GM11168 (cell line): ENCODE results near the gene MSANTD3.
"Not testable (repeated sequence)": the region's sequence is repeated elsewhere in the genome, so short reads cannot be mapped to it uniquely, and the experiment has no call there.

Source experiments
- in situ Hi-C: fragments of 300-500 bp; cut with MboI; formaldehyde crosslinking; loops from one replicate; pipeline ENCODE4 v1.12.0; 2022; ENCODE audit warnings: low sequenced_read_pairs; ENCODE audit not compliant: unreplicated experiment

The MSANTD3 gene

GRCh38 chr9:100426530-100427365 lies at the start of gene MSANTD3:
Gene MSANTD3 (plus strand): TSS chr9:100427143. CDS start chr9:100441939, 14,796 bp downstream.
- in situ Hi-C loops: no loop called here

GRCh38 chr9:100379862-100380261 lies 47.1 kb upstream of the MSANTD3 start:
- in situ Hi-C loops: no loop called here

GRCh38 chr9:100392989-100393388 lies 34.0 kb upstream of the MSANTD3 start:
- in situ Hi-C loops: not testable (repeated sequence)

- in situ Hi-C loops: no loop called here
Observed at GRCh38 chr9:100394032-100394695, 32.8 kb upstream of the MSANTD3 start.

GRCh38 chr9:100394816-100395215 lies 32.1 kb upstream of the MSANTD3 start:
- in situ Hi-C loops: no loop called here

GRCh38 chr9:100396769-100397168 lies 30.2 kb upstream of the MSANTD3 start:
- in situ Hi-C loops: no loop called here

DNA sequence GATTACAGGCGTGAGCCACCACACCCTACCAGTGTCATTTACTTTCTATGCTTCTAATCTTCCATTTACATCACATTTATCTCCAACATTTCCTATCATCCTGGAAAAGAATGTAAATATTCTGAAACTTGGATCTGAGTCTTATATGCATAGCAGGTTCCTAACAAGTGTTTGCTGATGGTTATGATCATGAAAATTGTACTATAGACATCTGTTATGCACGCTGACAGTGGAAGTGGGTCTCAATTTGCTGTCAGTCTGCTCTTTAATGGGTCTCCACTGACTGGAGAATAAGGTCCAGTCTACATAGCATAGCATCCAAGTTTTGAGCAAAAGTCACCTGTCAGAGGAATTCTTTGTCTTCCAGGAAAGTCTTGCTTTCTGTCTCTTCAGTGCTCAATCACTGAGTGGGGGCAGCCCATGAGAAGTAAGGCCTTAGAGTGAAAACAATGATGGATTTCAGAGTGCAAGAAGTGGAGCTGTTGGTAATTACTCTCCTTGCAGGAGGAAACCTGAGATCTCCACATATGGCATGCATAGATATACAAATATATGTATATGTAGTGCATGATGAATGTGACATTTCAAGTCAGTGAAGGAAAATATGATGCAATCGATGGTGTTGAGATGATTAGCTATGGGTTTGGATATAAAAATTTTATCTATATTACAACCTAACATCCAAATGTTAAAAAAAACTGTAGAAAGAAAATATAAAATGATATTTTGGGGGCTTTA lies 29.2 kb upstream of the MSANTD3 start:
- in situ Hi-C loops: no loop called here

- in situ Hi-C loops: no loop called here
Observed at GRCh38 chr9:100401042-100401441, 25.9 kb upstream of the MSANTD3 start.

DNA sequence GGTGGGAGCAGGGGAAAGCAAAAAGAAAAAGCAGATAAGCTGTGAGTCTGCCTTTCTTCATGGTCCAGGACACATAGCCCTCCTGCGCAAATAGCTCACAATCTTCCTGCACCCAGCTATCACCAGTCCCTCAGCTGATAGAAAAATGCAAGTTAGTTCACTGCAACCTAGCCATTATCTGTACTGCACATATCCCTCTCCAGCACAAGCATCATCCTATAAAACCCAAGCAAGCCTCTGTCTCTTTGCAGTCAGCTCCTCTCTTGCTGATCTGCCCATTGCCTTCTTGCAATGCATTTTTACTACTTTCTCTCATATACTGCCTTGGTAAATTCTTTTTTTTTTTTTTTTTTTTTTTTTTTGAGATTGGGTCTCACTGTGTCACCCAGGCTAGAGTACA lies 20.0 kb upstream of the MSANTD3 start:
- in situ Hi-C loops: no loop called here

DNA sequence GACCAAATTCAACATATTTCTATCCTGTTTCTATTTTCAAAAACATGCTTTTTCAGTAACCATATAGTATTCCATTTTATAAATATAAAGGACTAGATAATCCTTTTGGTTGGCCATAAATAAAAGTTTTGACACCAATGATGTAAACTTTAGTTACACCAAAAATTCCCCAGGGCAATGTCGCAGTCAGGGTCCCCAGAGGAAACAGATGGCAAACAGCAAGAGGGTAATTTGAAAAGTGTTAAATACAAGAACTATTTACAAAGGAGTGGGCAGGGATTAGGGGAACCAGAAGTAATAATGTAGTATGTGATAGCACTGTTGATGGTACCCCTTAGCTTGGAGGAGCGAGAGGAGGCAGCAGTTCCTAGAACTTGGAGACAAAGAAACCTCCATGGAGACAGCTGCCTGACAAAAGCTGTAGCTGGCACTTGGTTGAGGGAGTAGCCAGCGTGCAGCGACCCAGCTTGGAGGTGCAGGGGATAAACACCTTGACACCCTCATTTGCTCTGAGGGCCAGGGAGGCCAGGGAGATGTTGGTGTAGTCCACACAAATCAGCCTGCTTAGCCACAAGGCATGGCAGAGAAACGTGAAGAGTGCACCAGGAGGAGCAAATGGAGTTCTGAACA lies 18.3 kb upstream of the MSANTD3 start:
- in situ Hi-C loops: no loop called here

- in situ Hi-C loops: no loop called here
Observed at GRCh38 chr9:100409176-100409556, 17.8 kb upstream of the MSANTD3 start.

DNA sequence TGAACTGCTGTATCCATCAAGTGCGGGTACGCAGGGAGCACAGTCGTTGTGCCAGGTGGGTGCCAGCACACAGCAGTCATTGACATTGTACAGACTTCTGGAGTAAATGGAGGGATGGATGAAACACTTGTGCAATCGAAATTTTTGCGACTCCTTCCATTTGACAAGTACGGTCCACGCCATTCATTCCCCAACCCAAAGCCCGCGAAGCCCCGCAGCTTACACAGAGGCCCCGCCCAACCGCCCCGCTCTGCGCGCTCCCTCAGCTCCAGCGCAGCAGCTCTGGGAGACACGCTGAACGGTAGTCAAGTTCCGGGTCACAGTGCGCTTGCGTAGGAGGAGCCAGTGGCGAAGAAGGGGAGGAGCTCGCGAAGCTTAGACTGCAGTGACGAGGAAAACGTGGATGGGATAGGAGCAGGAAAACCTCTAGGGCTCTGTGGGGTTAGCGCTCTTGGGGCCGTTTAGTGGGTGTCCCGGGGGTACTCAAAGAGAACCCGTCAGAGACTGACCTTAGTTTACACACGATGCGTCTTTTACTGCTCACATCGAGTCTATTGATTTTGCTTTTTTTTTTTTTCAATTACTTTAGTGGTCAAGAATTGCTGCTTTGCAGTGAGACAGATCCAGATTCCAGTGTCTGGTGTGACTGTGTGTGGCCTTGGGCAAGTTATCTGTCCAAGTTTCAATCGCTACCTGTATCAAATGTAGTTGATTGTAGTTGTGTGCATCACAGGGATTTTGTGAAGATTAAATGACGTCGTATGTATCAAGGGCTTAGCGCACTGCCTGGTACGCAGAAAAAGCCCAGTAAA lies 15.3 kb upstream of the MSANTD3 start:
- in situ Hi-C loops: no loop called here

GRCh38 chr9:100413839-100414420 lies 13.0 kb upstream of the MSANTD3 start:
- in situ Hi-C loops: no loop called here

- in situ Hi-C loops: no loop called here
Observed at GRCh38 chr9:100417815-100418214, 9.1 kb upstream of the MSANTD3 start.

DNA sequence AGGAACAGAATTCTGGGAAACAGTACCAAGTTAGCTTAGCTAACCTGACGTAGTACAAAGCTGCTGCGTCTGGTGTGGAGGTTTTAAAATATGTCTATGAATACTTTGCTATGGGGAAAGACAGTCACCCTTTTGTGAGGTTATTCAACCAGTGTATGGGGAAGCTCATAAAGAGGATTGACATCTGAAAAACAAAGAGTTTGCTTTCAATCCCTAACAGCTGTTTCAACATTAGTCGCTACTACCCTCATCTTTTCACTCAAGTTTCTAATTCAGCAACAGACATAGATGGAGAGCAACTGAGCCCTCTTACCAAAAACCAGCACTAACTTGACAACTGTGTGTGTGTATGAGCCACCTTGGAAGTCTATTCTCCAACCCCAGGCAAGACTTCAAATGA lies 7.8 kb upstream of the MSANTD3 start:
- in situ Hi-C loops: no loop called here

DNA sequence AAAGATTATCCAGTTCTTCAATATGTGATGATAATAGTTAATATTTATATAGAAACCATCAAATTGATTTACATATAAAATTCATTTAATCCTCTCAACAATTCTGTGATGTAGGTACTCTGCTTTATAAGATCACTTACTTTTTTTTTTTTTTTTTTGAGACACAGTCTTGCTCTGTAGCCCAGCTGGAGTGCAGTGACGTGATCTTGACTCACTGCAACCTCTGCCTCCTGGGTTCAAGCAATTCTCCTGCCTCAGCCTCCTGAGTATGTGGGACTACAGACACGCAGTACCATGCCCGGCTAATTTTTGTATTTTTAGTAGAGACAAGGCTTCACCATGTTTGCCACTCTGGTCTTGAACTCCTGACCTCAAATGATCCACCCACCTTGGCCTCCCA lies 5.8 kb upstream of the MSANTD3 start:
- in situ Hi-C loops: not testable (repeated sequence)

DNA sequence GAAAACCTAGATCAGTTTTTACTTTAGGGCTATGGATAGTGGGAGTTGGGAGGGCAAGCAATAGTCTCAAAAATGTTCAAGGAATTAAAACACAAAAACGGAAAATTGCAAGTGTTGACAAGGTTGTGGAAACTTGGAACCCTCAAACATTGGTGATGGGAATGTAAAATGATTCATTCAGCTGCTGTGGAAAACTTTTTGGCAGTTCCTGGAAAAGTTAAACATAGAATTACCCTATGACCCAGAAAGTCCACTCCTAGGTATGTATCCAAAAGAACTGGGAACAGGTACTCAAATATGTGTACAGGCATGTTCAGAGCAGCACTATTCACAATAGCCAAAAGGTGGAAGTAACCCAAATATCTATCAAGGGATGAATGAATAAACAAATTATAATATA lies 1.2 kb upstream of the MSANTD3 start:
- in situ Hi-C loops: no loop called here

DNA sequence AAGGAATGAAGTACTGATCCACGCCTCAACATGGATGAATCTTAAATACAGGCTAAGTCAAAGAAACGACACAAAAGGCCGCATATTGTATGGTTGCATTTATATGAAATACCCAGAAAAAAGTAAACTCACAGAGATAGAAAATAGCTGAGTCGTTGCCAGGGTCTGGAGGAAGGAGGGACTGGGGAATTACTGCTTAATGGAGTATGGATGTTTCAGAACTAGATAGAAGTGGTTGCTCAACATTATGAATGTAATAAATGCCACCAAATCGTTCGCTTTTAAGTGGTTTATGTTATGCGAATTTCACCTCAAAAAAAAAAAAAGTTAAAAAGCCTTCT lies 784 bp upstream of the MSANTD3 start:
- in situ Hi-C loops: no loop called here

DNA sequence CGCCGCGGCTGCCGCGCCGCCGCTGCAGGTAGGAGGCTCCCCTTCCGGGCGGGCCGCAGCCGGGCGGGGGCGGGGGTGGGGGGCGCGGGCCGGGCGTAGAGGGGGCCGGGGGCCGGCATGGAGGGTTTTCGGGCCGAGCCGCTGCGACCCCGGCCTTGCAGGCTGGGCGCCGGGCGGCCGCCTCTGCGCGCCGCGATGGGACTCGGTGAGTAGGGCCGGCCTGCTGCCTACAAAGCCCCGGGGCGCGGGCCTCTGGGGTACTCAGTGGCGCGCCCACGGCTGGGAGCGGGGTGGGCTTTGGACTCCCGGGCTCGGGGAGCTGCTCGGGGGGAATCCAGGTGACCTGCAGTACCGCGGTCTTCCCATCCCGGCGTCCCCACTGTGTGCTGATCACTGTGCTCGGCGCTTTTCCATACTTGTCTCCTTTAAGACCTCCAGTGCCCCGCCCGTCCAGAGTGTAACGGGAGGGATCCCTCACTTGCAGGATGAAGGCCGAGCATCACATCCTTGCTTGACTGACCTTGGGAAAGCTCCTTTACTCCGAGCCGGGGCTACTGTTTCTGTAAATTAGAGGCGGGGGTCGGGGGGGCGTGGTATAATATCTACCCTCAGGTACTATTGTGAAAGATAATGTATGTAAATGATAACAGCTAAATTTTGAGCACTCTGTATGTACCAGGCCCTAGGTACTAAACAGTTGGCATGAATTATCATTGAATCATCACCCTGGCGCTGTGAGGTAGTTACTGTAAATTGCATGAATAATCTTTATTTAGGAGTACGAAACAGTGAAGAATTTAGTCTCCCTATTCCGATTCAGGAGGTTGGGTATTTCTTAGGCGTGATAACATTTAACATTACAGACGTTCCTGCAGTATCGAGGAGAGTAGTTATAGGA lies 672 bp downstream of the MSANTD3 start:
- in situ Hi-C loops: no loop called here
